HL-60 (cell line): Measurements from ENCODE around the gene ORM2.

ENCODE experiments used
- CTCF ChIP-seq: IDR thresholded peaks from one replicate; pipeline ENCODE4 v1.5.1; 2011; ENCODE audit warnings: low read length, control low read depth, inconsistent platforms; ENCODE audit not compliant: insufficient read depth
- GABPA ChIP-seq: IDR thresholded peaks from 2 replicates; pipeline ENCODE4 v1.6.1; 2012; ENCODE audit warnings: low read depth
- REST ChIP-seq: IDR thresholded peaks from 2 replicates; pipeline ENCODE4 v1.6.1; 2012; ENCODE audit warnings: low read depth; ENCODE audit not compliant: insufficient replicate concordance

GRCh38 chr9:114361542-114361941 lies 31.9 kb downstream of the ORM2 start:
- no peak for TF ChIP-seq CTCF
- TF ChIP-seq REST = no peak
- TF ChIP-seq GABPA = no peak
